Smooth muscle cell (in vitro differentiated cells): ENCODE data around the gene RBSN. TPM values are rescaled to one million over a fixed set of nuclear protein-coding genes. Genes with fewer than 3 reads are reported as not detected.

ENCODE experiments used
- DNase-seq: peaks from one replicate; lab custom pipeline; 2025; ENCODE audit not compliant: unreplicated experiment; lab: John Stamatoyannopoulos, UW
- H2AFZ ChIP-seq: fragments of 200-600 bp; sonication (generic); 2 replicates; pipeline ENCODE4 v1.6.0; 2016; ENCODE audit warnings: antibody characterized with exemption, low read depth, mild to moderate bottlenecking
- H3F3A ChIP-seq: fragments of 200-600 bp; sonication (generic); 2 replicates; pipeline ENCODE4 v1.6.0; 2017; ENCODE audit warnings: antibody characterized with exemption, low read depth
- H3K27ac ChIP-seq: fragments of 200-600 bp; sonication (generic); 2 replicates; pipeline ENCODE4 v1.5.1; 2016; ENCODE audit warnings: low read depth, mild to moderate bottlenecking
- H3K27me3 ChIP-seq: fragments of 200-600 bp; sonication (generic); 2 replicates; pipeline ENCODE4 v1.6.1; 2016; ENCODE audit warnings: low read depth, mild to moderate bottlenecking
- H3K36me3 ChIP-seq: fragments of 200-600 bp; sonication (generic); 2 replicates; pipeline ENCODE4 v1.5.1; 2016; ENCODE audit warnings: low read depth
- H3K4me1 ChIP-seq: fragments of 200-600 bp; sonication (generic); 2 replicates; pipeline ENCODE4 v1.5.1; 2016; ENCODE audit warnings: low read depth
- H3K4me2 ChIP-seq: fragments of 200-600 bp; sonication (generic); 2 replicates; pipeline ENCODE4 v1.6.0; 2016; ENCODE audit warnings: mild to moderate bottlenecking
- H3K4me3 ChIP-seq: fragments of 200-600 bp; sonication (generic); 2 replicates; pipeline ENCODE4 v1.5.1; 2016; ENCODE audit warnings: mild to moderate bottlenecking
- H3K79me2 ChIP-seq: fragments of 200-600 bp; sonication (generic); 2 replicates; pipeline ENCODE4 v1.6.0; 2016; ENCODE audit warnings: low read depth, mild to moderate bottlenecking
- H3K9ac ChIP-seq: fragments of 200-600 bp; sonication (generic); 2 replicates; pipeline ENCODE4 v1.6.0; 2016; ENCODE audit warnings: low read depth
- H3K9me3 ChIP-seq: fragments of 200-600 bp; sonication (generic); replicated peaks from 2 replicates; pipeline ENCODE4 v1.5.1; 2016; ENCODE audit warnings: low read depth
- H4K20me1 ChIP-seq: fragments of 200-600 bp; sonication (generic); 2 replicates; pipeline ENCODE4 v1.6.0; 2016; ENCODE audit warnings: low read depth
- CTCF ChIP-seq: fragments of 200-600 bp; sonication (generic); IDR thresholded peaks from 2 replicates; pipeline ENCODE4 v1.5.1; 2017; ENCODE audit warnings: borderline replicate concordance, mild to moderate bottlenecking, antibody characterized with exemption; ENCODE audit not compliant: insufficient read depth, poor library complexity, severe bottlenecking
- WGBS: methylation state at CpG from one replicate; pipeline ENCODE4 v1.1.7; 2016; ENCODE audit warnings: low lambda C conversion rate; 5-methylcytosine and 5-hydroxymethylcytosine counted together
- polyA plus RNA-seq: library from polyadenylated mRNA; unstranded; fragments of >200 nt; fragmentation: Nextera tagmentation; extraction: Ambion mirVana; gene quantifications from 2 replicates; pipeline ENCODE4 v1.2.1, GENCODE V29; 2016
- total RNA-seq: library from RNA; depleted of rRNA; stranded (reverse); fragments of >200 nt; gene quantifications from 2 replicates; pipeline ENCODE4 v1.2.3, GENCODE V29; 2014

The RBSN gene
- total and polyA plus RNA-seq, 2 experiments from 2014 or later = 18.6 to 19.2 TPM

- H3K27me3 ChIP-seq = no peaks in the 10 kb centered on the region
- no peak overlapping the region for H2AFZ ChIP-seq
- no peaks in the 10 kb centered on the region for H3K9me3 ChIP-seq
- no peak for TF ChIP-seq CTCF
- no peak overlapping the region for H3K9ac ChIP-seq
- H3K27ac ChIP-seq = no peak overlapping the region
- H3K4me3 ChIP-seq = no peak overlapping the region
- WGBS = 51% methylated on average over 2 of the region's 2 CpGs
- H3K79me2 ChIP-seq = no peaks in the 10 kb centered on the region
- H3K4me2 ChIP-seq = no peak overlapping the region
- no peaks in the 10 kb centered on the region for H4K20me1 ChIP-seq
- no peaks in the 10 kb centered on the region for H3F3A ChIP-seq
- peaks cover 4% of the 10 kb centered on the region for H3K4me1 ChIP-seq
- DNase-seq = no peak
- no peaks in the 10 kb centered on the region for H3K36me3 ChIP-seq
Measured at GRCh38 chr3:15116032-15116669, 17.2 kb upstream of the RBSN start.

GRCh38 chr3:15114466-15115358 lies 15.8 kb upstream of the RBSN start:
- H4K20me1 ChIP-seq = no peaks in the 10 kb centered on the region
- no peaks in the 10 kb centered on the region for H3K9me3 ChIP-seq
- no peak for DNase-seq
- no peak overlapping the region for H3K4me2 ChIP-seq
- no peaks in the 10 kb centered on the region for H3K36me3 ChIP-seq
- no peaks in the 10 kb centered on the region for H3K79me2 ChIP-seq
- H3K27ac ChIP-seq = no peak overlapping the region
- 58% methylated on average over 10 of the region's 10 CpGs for WGBS
- peaks cover 4% of the 10 kb centered on the region for H3K4me1 ChIP-seq
- H3K27me3 ChIP-seq = no peaks in the 10 kb centered on the region
- no peak for TF ChIP-seq CTCF
- H2AFZ ChIP-seq = no peak overlapping the region
- H3K4me3 ChIP-seq = no peak overlapping the region
- H3F3A ChIP-seq = no peaks in the 10 kb centered on the region
- no peak overlapping the region for H3K9ac ChIP-seq

- Histone ChIP-seq H3K4me1 (peaks cover 4% of the 10 kb centered on the region), H3K79me2 (no peaks in the 10 kb centered on the region), H3K4me3 (no peak overlapping the region), H3K9me3 (no peaks in the 10 kb centered on the region), H2AFZ (no peak overlapping the region), H3F3A (no peaks in the 10 kb centered on the region), H4K20me1 (no peaks in the 10 kb centered on the region), H3K27ac (no peak overlapping the region), H3K4me2 (no peak overlapping the region), H3K36me3 (no peaks in the 10 kb centered on the region), H3K9ac (no peak overlapping the region), H3K27me3 (no peaks in the 10 kb centered on the region)
- DNase-seq = no peak
- 84% methylated on average over 3 of the region's 3 CpGs for WGBS
- no peak for TF ChIP-seq CTCF
Measured at GRCh38 chr3:15113884-15114283, 14.9 kb upstream of the RBSN start.

GRCh38 chr3:15113471-15113870 lies 14.5 kb upstream of the RBSN start:
- Histone ChIP-seq H3K27ac (no peak overlapping the region), H3K36me3 (no peaks in the 10 kb centered on the region), H3K4me3 (no peak overlapping the region), H3K4me1 (peaks cover 4% of the 10 kb centered on the region), H4K20me1 (no peaks in the 10 kb centered on the region), H2AFZ (no peak overlapping the region), H3F3A (no peaks in the 10 kb centered on the region), H3K27me3 (no peaks in the 10 kb centered on the region), H3K79me2 (no peaks in the 10 kb centered on the region), H3K4me2 (no peak overlapping the region), H3K9me3 (no peaks in the 10 kb centered on the region), H3K9ac (no peak overlapping the region)
- no peak for DNase-seq
- no peak for TF ChIP-seq CTCF
- WGBS = 79% methylated on average over 6 of the region's 6 CpGs
